Common myeloid progenitor, CD34-positive (primary cell): ENCODE results near the gene ATP11B.
"Not testable (repeated sequence)": the region's sequence is repeated elsewhere in the genome, so short reads cannot be mapped to it uniquely, and the experiment has no call there.

ENCODE experiments used
- CTCF ChIA-PET: fragments of 350-600 bp; sonication (Branson Sonifier 250); formaldehyde crosslinking; loops from one replicate; lab custom pipeline; 2021; ENCODE audit warnings: antibody characterized with exemption; lab: Charles Lee
- POLR2A ChIA-PET: fragments of 350-600 bp; sonication (Branson Sonifier 250); formaldehyde crosslinking; loops from one replicate; lab custom pipeline; 2021; ENCODE audit warnings: antibody characterized with exemption; lab: Charles Lee
- DNase-seq, 3 donors: peaks; one replicate each; pipeline versions ENCODE4 v3.0.0 to v3.0.0-alpha.2; 2013
- H3K27ac ChIP-seq, 2 experiments: 1 replicate in 1 of 2; 2 replicates in 1 of 2; pipeline ENCODE4 v1.7.0; 2013; ENCODE audit warnings: inconsistent platforms in 2 of 2, low read length in 2 of 2, mild to moderate bottlenecking in 2 of 2, low read depth in 1 of 2, moderate library complexity in 1 of 2; ENCODE audit not compliant: severe bottlenecking in 2 of 2, insufficient read depth in 1 of 2, poor library complexity in 1 of 2
- H3K27me3 ChIP-seq, 5 experiments: replicated peaks in 2 of 5; 1 replicate in 3 of 5; 2 replicates in 2 of 5; pipeline versions ENCODE4 v1.6.1 to v1.7.0; 2013; ENCODE audit warnings: low read length in 4 of 5, mild to moderate bottlenecking in 2 of 5, moderate library complexity in 2 of 5, inconsistent platforms in 1 of 5; ENCODE audit not compliant: insufficient read depth in 5 of 5, control insufficient read depth in 4 of 5
- H3K36me3 ChIP-seq, 4 experiments: 1 replicate in 2 of 4; 2 replicates in 2 of 4; pipeline versions ENCODE4 v1.6.1 to v1.7.0; 2013; ENCODE audit warnings: low read length in 3 of 4, control low read depth in 1 of 4, mild to moderate bottlenecking in 1 of 4; ENCODE audit not compliant: control insufficient read depth in 4 of 4, insufficient read depth in 4 of 4
- H3K4me1 ChIP-seq, 4 experiments: 1 replicate in 3 of 4; 2 replicates in 1 of 4; pipeline versions ENCODE4 v1.6.1 to v1.7.1; 2013; ENCODE audit warnings: low read length in 3 of 4, mild to moderate bottlenecking in 3 of 4, control low read depth in 1 of 4, inconsistent platforms in 1 of 4, moderate library complexity in 1 of 4; ENCODE audit not compliant: control insufficient read depth in 4 of 4, insufficient read depth in 4 of 4; ENCODE audit errors: control extremely low read depth in 1 of 4
- H3K4me3 ChIP-seq, 7 experiments: 1 replicate in 4 of 7; 2 replicates in 3 of 7; pipeline versions ENCODE4 v1.5.1 to v1.7.0; 2013; ENCODE audit warnings: mild to moderate bottlenecking in 7 of 7, low read length in 6 of 7, moderate library complexity in 6 of 7, inconsistent platforms in 2 of 7, low read depth in 2 of 7, control low read depth in 1 of 7; ENCODE audit not compliant: insufficient read depth in 4 of 7, control insufficient read depth in 1 of 7; ENCODE audit errors: extremely low read depth in 1 of 7
- H3K9me3 ChIP-seq, 5 experiments: 1 replicate in 4 of 5; 2 replicates in 1 of 5; pipeline versions ENCODE4 v1.6.1 to v1.7.1; 2013; ENCODE audit warnings: low read length in 4 of 5, mild to moderate bottlenecking in 2 of 5, inconsistent platforms in 1 of 5, low read depth in 1 of 5, moderate library complexity in 1 of 5; ENCODE audit not compliant: control insufficient read depth in 4 of 5, insufficient read depth in 2 of 5; ENCODE audit errors: control extremely low read depth in 1 of 5
- WGBS: methylation state at CpG from one replicate; pipeline ENCODE4 v1.1.5; 2013; ENCODE audit not compliant: insufficient coverage; 5-methylcytosine and 5-hydroxymethylcytosine counted together

Gene ATP11B

DNA sequence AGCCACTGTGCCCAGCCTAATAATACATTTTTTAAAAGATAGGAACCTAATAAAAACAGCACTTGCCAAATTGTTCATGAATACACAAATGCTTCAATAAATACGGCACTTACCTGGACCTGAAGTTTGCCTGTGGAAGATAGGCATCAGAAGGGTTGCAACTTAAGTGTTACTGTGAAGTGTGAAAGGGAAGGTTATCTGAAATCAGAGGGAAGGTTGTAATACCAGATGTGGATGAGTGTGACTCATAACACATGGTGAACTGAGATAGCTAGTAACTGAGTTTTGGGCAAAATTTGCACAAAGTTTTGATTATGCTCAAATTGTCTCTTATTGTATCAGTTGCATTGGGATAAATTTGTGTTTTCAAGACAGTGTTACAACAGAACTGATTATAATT, 68.0 kb downstream of the ATP11B start:
- Histone ChIP-seq H3K27me3 (no peaks in the 10 kb centered on the region), H3K36me3 (peaks cover 9 to 37% (median 12%) of the 10 kb centered on the region in 4 experiments), H3K4me3 (no peak overlapping the region), H3K27ac (no peak overlapping the region), H3K4me1 (no peaks in the 10 kb centered on the region), H3K9me3 (no peaks in the 10 kb centered on the region)
- DNase-seq, result no peak
- ChIA-PET POLR2A (no interaction called here), CTCF (interaction anchor here (0.7 kb wide), 1 partner anchor 18 kb away, joined by 3 read pairs; no protein-coding TSS in a partner anchor)
- WGBS, result no CpG with 5 or more reads among the region's 1 CpG

DNA sequence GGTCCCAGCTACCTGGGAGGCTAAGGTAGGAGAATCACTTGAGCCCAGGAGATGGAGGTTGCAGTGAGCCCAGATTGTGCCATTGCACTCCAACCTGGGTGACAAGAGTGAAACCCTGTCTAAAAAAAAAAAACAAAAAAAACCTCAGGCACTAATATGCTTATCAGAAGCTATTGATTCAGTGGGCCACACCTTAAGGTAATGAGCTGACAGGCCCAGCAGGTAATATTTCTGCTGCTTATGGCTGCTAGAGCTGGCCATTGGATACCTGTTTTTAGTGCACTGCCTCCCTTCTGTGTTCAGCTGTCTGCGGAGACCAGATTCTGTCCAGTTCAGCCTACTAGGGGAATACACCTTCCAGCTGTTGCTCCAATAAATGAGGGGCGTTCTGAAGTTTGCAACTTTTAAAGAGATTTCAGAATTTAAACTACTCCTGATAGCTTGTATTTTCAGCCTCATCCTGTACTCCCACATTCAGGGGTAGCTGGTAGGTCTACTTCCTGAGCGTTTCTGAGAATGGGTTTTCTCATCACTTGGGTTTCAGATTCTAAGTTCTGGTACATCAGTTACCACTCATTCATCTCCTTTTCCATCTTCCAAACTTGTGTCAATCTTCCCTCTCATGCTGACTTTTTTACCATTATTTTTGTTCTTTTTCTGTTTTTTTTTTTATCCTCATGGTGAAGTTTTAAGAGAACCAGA, 69.0 kb downstream of the ATP11B start:
- Histone ChIP-seq H3K4me3 (no peak overlapping the region), H3K4me1 (no peaks in the 10 kb centered on the region), H3K27ac (no peak overlapping the region), H3K27me3 (no peaks in the 10 kb centered on the region), H3K9me3 (no peaks in the 10 kb centered on the region), H3K36me3 (peaks cover 9 to 36% (median 12%) of the 10 kb centered on the region in 4 experiments)
- WGBS, result 100% methylated on average over 3 of the region's 3 CpGs
- CTCF ChIA-PET, result interaction anchor here (0.7 to 1.2 kb wide), 2 partner anchors 9 to 17 kb away, joined by 3 to 4 read pairs; no protein-coding TSS in a partner anchor
- DNase-seq, result no peak
- POLR2A ChIA-PET, result no interaction called here

DNA sequence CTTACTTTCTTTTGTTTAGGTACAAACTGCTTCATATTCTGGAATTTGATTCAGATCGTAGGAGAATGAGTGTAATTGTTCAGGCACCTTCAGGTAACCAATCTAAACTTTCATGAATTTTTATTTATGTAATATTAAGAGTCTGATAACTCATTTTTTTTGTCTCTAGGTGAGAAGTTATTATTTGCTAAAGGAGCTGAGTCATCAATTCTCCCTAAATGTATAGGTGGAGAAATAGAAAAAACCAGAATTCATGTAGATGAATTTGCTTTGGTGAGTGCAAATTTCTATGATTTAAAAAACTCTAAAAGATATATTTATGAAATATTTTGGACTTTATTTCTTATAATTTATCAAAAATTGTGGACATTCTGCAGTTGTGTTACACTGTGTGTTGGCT, 75.8 kb downstream of the ATP11B start:
- ChIA-PET POLR2A (no interaction called here), CTCF (interaction anchor here (1.1 to 1.6 kb wide), 3 partner anchors 9 to 145 kb away, joined by 3 to 6 read pairs (median 3); no protein-coding TSS in a partner anchor)
- no CpG with 5 or more reads among the region's 1 CpG for WGBS
- no peaks in the 10 kb centered on the region for H3K27me3 ChIP-seq
- no peak overlapping the region for H3K4me3 ChIP-seq
- peaks cover 13 to 63% (median 32%) of the 10 kb centered on the region in 4 experiments for H3K36me3 ChIP-seq
- DNase-seq, result no peak
- no peak overlapping the region for H3K27ac ChIP-seq
- no peaks in the 10 kb centered on the region for H3K9me3 ChIP-seq
- H3K4me1 ChIP-seq, result no peaks in the 10 kb centered on the region

DNA sequence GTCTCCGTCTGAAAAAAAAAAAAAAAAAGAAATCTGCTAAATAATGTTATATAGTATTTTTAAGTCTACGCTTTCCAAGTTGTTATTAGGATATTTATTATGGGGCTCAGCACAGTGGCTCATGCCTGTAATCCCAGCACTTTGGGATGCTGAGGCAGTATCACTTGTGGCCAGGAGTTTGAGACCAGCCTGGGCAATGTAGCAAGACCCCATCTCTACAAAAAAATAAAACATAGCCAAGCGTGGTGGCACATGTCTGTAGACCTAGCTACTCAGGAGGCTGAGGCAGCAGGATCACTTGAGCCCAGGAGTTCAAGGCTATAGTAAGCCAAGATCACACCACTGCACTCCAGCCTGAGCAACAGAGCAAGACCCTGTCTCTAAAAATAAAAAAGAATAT, 77.6 kb downstream of the ATP11B start:
- POLR2A ChIA-PET, result not testable (repeated sequence)
- WGBS, result no CpG with 5 or more reads among the region's 3 CpGs

DNA sequence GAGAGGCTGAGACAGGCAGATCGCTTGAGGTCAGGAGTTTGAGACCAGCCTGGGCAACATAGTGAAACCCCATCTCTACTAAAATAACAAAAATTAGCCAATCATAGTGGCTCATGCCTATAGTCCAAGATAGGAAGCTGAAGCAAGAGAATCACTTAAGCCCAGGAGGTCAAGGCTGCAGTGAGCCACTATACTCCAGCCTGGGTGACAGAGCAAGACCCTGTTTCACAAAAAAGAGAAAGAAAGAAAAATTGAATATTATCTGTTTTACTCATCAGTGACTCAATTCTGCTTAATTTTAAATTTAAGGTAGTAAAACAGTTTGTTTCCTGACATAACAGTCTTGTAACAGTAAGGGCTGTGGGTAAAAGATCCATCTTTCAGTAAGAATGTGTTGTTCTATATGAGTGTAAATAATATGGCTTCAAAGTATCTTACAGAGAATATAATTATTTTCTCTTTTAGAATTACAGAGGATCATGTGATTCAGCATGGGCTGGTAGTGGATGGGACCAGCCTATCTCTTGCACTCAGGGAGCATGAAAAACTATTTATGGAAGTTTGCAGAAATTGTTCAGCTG, 85.8 kb downstream of the ATP11B start:
- no peaks in the 10 kb centered on the region for H3K4me1 ChIP-seq
- DNase-seq, result no peak
- H3K27me3 ChIP-seq, result no peaks in the 10 kb centered on the region
- H3K9me3 ChIP-seq, result no peaks in the 10 kb centered on the region
- ChIA-PET CTCF (interaction anchor here (1.5 to 1.6 kb wide), 2 partner anchors 9 to 10 kb away, joined by 5 to 6 read pairs; no protein-coding TSS in a partner anchor), POLR2A (no interaction called here)
- no peak overlapping the region for H3K4me3 ChIP-seq
- no peak overlapping the region for H3K27ac ChIP-seq
- H3K36me3 ChIP-seq, result peaks cover 2 to 37% (median 10%) of the 10 kb centered on the region in 4 experiments
- WGBS, result 100% methylated on average over 1 of the region's 1 CpG

More for the DNA sequence above, 77.6 kb downstream of the ATP11B start:
- H3K27me3 ChIP-seq, DNase-seq, H3K4me1 ChIP-seq, CTCF ChIA-PET, H3K27ac ChIP-seq, H3K9me3 ChIP-seq, H3K4me3 ChIP-seq: not testable (repeated sequence)
- H3K36me3 ChIP-seq, result peaks cover 13 to 69% (median 34%) of the 10 kb centered on the region in 4 experiments

DNA sequence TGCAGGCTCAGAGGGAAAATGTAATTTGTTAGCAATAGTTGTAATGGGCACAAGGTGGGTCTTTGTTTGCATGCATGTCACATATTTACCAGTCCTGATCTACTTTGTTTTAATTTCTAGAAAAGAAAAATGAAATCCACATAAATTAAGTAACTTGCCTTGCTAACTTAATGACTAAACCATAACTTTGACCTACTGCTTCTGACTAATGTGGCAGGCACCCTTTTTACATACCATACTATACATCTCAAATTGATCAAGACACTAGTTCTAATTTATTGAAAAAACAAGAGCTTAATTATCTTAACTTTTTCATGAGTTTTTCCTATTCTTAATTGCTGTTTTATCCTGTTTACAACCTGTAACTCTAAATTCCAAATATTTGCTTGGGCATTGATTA, 93.2 kb downstream of the ATP11B start:
- Histone ChIP-seq H3K4me3 (no peak overlapping the region), H3K27me3 (no peaks in the 10 kb centered on the region), H3K36me3 (peaks cover 5 to 30% (median 10%) of the 10 kb centered on the region in 4 experiments), H3K4me1 (no peaks in the 10 kb centered on the region), H3K27ac (no peak overlapping the region), H3K9me3 (no peaks in the 10 kb centered on the region)
- DNase-seq, result no peak
- CTCF ChIA-PET, result no interaction called here
- POLR2A ChIA-PET, result no interaction called here
